Endothelial cell of umbilical vein (primary cell): ENCODE measurements around the gene KAZN. TPM values are rescaled to one million over a fixed set of nuclear protein-coding genes. Genes with fewer than 3 reads are reported as not detected.

Experiments used
- BruUV-seq: library from RNA; stranded (reverse); fragments of 400-500 nt; replicated peaks from 2 replicates; lab custom pipeline; 2021; lab: Mats Ljungman, UMichigan
- CTCF ChIA-PET: fragments of 300-600, 350-600 bp; sonication (Branson Sonifier 250); formaldehyde crosslinking; loops from one replicate; lab custom pipeline; 2021; ENCODE audit warnings: antibody characterized with exemption, inconsistent platforms; lab: Charles Lee
- POLR2A ChIA-PET: fragments of 300-600, 350-600 bp; sonication (Branson Sonifier 250); formaldehyde crosslinking; loops from one replicate; lab custom pipeline; 2021; ENCODE audit warnings: antibody characterized with exemption, inconsistent platforms; lab: Charles Lee
- DNase-seq: peaks from one replicate; pipeline ENCODE4 v3.0.0-alpha.2; 2011; ENCODE audit warnings: low read depth, low spot score
- FAIRE-seq: peaks from 2 replicates; lab custom pipeline; 2011; peaks lifted over from hg19 to GRCh38; lab: Jason Lieb, UNC
- H2AFZ ChIP-seq: 2 replicates; pipeline ENCODE4 v1.6.0; 2012; ENCODE audit warnings: low read depth, low read length, control low read depth, inconsistent platforms
- H3K27ac ChIP-seq: 2 replicates; pipeline ENCODE4 v1.5.1; 2011; ENCODE audit warnings: low read depth, mild to moderate bottlenecking, control low read depth, low read length, moderate library complexity; ENCODE audit not compliant: insufficient read depth
- H3K27me3 ChIP-seq, 2 experiments: 2 replicates each; pipeline versions ENCODE4 v1.6.0 to v1.6.1; 2011; ENCODE audit warnings: low read length in 2 of 2, mixed read lengths in 1 of 2; ENCODE audit not compliant: control insufficient read depth in 2 of 2, insufficient read depth in 2 of 2
- H3K36me3 ChIP-seq, 2 experiments: 2 replicates in 1 of 2; 3 replicates in 1 of 2; pipeline ENCODE4 v1.5.1; 2011; ENCODE audit warnings: low read length in 2 of 2, mild to moderate bottlenecking in 1 of 2, moderate library complexity in 1 of 2; ENCODE audit not compliant: control insufficient read depth in 2 of 2, insufficient read depth in 2 of 2; ENCODE audit errors: extremely low read depth in 1 of 2
- H3K4me1 ChIP-seq: 3 replicates; pipeline ENCODE4 v1.5.1; 2011; ENCODE audit warnings: mild to moderate bottlenecking, low read length; ENCODE audit not compliant: control insufficient read depth, insufficient read depth; ENCODE audit errors: extremely low read depth
- H3K4me2 ChIP-seq: 2 replicates; pipeline ENCODE4 v1.6.1; 2011; ENCODE audit warnings: low read length, control low read depth, mixed read lengths; ENCODE audit not compliant: insufficient read depth
- H3K4me3 ChIP-seq, 3 experiments: fragments of 200-600 bp in 1 of 3; sonication (generic), shearing (Covaris generic) in 1 of 3; replicated peaks in 1 of 3; 2 replicates each; pipeline ENCODE4 v1.5.1; 2011 to 2016; ENCODE audit warnings: control low read depth in 3 of 3, low read length in 3 of 3, mild to moderate bottlenecking in 2 of 3, inconsistent platforms in 1 of 3, low read depth in 1 of 3, moderate library complexity in 1 of 3; ENCODE audit not compliant: insufficient read depth in 1 of 3
- H3K79me2 ChIP-seq: 2 replicates; pipeline ENCODE4 v1.6.0; 2012; ENCODE audit warnings: low read length, inconsistent platforms; ENCODE audit not compliant: control insufficient read depth, insufficient read depth
- H3K9ac ChIP-seq: replicated peaks from 2 replicates; pipeline ENCODE3; 2011; ENCODE audit warnings: low read length, control low read depth; ENCODE audit not compliant: insufficient read depth; ENCODE audit errors: extremely low read depth
- H3K9me1 ChIP-seq: replicated peaks from 3 replicates; pipeline ENCODE4 v1.6.0; 2011; ENCODE audit warnings: mild to moderate bottlenecking, low read length; ENCODE audit not compliant: control insufficient read depth, insufficient read depth; ENCODE audit errors: extremely low read depth
- H3K9me3 ChIP-seq: replicated peaks from 2 replicates; pipeline ENCODE4 v1.5.1; 2012; ENCODE audit warnings: low read length, inconsistent platforms; ENCODE audit not compliant: control insufficient read depth, insufficient read depth
- H4K20me1 ChIP-seq: replicated peaks from 2 replicates; pipeline ENCODE3; 2011; ENCODE audit warnings: mild to moderate bottlenecking, low read length; ENCODE audit not compliant: control insufficient read depth, insufficient read depth; ENCODE audit errors: extremely low read depth
- CTCF ChIP-seq, 2 donors: IDR thresholded peaks; 1 replicate in 1 of 2; 2 replicates in 1 of 2; pipeline ENCODE4 v1.5.1; 2011; ENCODE audit warnings: low read length in 2 of 2, mild to moderate bottlenecking in 2 of 2, moderate library complexity in 2 of 2, control low read depth in 1 of 2, inconsistent platforms in 1 of 2, low read depth in 1 of 2; ENCODE audit not compliant: insufficient read depth in 1 of 2; ENCODE audit errors: extremely low read depth in 1 of 2
- EZH2 ChIP-seq: IDR thresholded peaks from 2 replicates; pipeline ENCODE4 v1.6.1; 2012; ENCODE audit warnings: borderline replicate concordance, low read depth, mild to moderate bottlenecking, moderate library complexity, low read length, inconsistent platforms; ENCODE audit not compliant: severe bottlenecking
- FOS ChIP-seq: IDR thresholded peaks from 2 replicates; pipeline ENCODE4 v1.6.1; 2011; ENCODE audit warnings: mild to moderate bottlenecking, low read length, moderate library complexity, borderline replicate concordance; ENCODE audit not compliant: insufficient read depth
- GATA2 ChIP-seq: IDR thresholded peaks from 2 replicates; pipeline ENCODE4 v1.7.0; 2011; ENCODE audit warnings: low read depth, mild to moderate bottlenecking, moderate library complexity, mixed read lengths, low read length; ENCODE audit not compliant: insufficient read length, insufficient read depth
- JUN ChIP-seq: IDR thresholded peaks from 2 replicates; pipeline ENCODE4 v1.6.1; 2011; ENCODE audit warnings: borderline replicate concordance, low read depth; ENCODE audit not compliant: insufficient read length, insufficient read depth
- MAX ChIP-seq: IDR thresholded peaks from 2 replicates; pipeline ENCODE4 v1.6.1; 2011; ENCODE audit not compliant: insufficient read depth, insufficient read length
- MYC ChIP-seq: IDR thresholded peaks from one replicate; pipeline ENCODE4 v1.6.1; 2011; ENCODE audit warnings: mild to moderate bottlenecking, low read depth, low read length
- POLR2A ChIP-seq: IDR thresholded peaks from 2 replicates; pipeline ENCODE4 v1.6.1; 2012; ENCODE audit warnings: low read depth, mild to moderate bottlenecking, control low read depth, low read length
- POLR2AphosphoS5 ChIP-seq: IDR thresholded peaks from 2 replicates; pipeline ENCODE4 v1.6.1; 2012; ENCODE audit warnings: low read depth, mild to moderate bottlenecking, control low read depth, low read length, moderate library complexity; ENCODE audit not compliant: insufficient read depth
- dilution Hi-C: fragments of 300-500 bp; cut with MboI; formaldehyde crosslinking; loops from one replicate; pipeline ENCODE4 v1.15.0; 2019; ENCODE audit warnings: low sequenced_read_pairs; ENCODE audit not compliant: extremely low pct_ligation_motif_present
- intact Hi-C: fragments of 100-400 bp; cut with micrococcal nuclease; formaldehyde crosslinking; loops from one replicate; pipeline ENCODE4 v1.10.0; 2022
- polyA plus RNA-seq, 4 experiments: library from polyadenylated mRNA; depleted of rRNA in 3 of 4; stranded (reverse) in 3 of 4; unstranded in 1 of 4; fragments of >200 nt; gene quantifications; 2 replicates each; pipeline versions ENCODE4 v1.2.1 to v1.2.3, GENCODE V29; 2011 to 2012; ENCODE audit warnings: missing spikeins in 1 of 4
- total RNA-seq: library from RNA; stranded (reverse); gene quantifications from 2 replicates; pipeline ENCODE4 v1.2.3, GENCODE V29; 2021

Gene KAZN
- total and polyA plus RNA-seq, 2 donors (not counting 3 experiments of a cell fraction or from before 2014, with no cell fraction given): 1.6 to 5.8 TPM

DNA sequence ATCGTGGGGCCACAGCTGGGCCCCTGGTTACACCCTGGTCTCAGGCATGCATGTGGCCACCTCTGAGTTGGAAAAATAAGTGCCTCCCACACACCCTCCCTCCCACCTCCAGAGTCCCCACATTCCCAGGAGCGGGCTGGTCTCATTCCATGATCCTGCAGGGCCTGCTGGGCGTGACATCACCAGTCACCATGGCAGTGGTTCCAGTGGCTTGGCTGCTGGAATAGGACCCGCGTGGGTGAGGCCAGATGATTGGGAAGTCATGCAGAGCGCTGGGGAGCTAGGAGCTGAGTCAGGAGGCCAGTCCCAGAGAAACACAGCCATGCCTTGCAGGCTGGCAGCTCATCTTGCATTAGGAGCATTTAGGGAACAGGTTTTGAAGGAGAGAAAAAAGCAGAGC lies 429.6 kb downstream of the KAZN start:
- BruUV-seq: no TSS peak
- no peak overlapping the region for H2AFZ ChIP-seq

More for the DNA sequence above, 429.6 kb downstream of the KAZN start:
- H3K9me3 ChIP-seq: no peaks in the 10 kb centered on the region
- no peak for FAIRE-seq
- no peak for DNase-seq
- no peak overlapping the region for H3K27ac ChIP-seq
- H3K4me3 ChIP-seq: no peak overlapping the region
- no peak overlapping the region for H3K9ac ChIP-seq
- CTCF ChIA-PET: interaction anchor here (0.7 to 4.3 kb wide), 19 partner anchors 8 to 132 kb away, joined by 3 to 29 read pairs (median 5); no protein-coding TSS in a partner anchor
- POLR2A ChIA-PET: no interaction called here
- no peak for TF ChIP-seq GATA2
- TF ChIP-seq POLR2A: no peak
- TF ChIP-seq MYC: no peak
- no peak for TF ChIP-seq EZH2
- TF ChIP-seq MAX: no peak
- no peak for TF ChIP-seq CTCF (IDR thresholded peaks at IDR 0.05; ENCODE audit: extremely low read depth in 1 of 2, insufficient read depth in 1 of 2, low read depth in 1 of 2, low read length in 2 of 2)
- TF ChIP-seq JUN: no peak
- TF ChIP-seq POLR2AphosphoS5: no peak
- TF ChIP-seq FOS: no peak
- dilution Hi-C loops: no loop called here
- H3K36me3 ChIP-seq: no peaks in the 10 kb centered on the region
- H3K79me2 ChIP-seq: no peaks in the 10 kb centered on the region
- H3K4me2 ChIP-seq: no peak overlapping the region
- intact Hi-C loops: no loop called here
- no peaks in the 10 kb centered on the region for H3K9me1 ChIP-seq
- peaks cover 3% of the 10 kb centered on the region for H3K4me1 ChIP-seq
- H3K27me3 ChIP-seq: no peaks in the 10 kb centered on the region
- H4K20me1 ChIP-seq: no peaks in the 10 kb centered on the region
